HG02610 (cell line): ENCODE data around the gene CHST3.

Source experiments
- ATAC-seq: cut with Tn5 transposase; IDR thresholded peaks from one replicate; pipeline ENCODE4 v1.9.1; 2021; ENCODE audit warnings: mild to moderate bottlenecking, moderate library complexity; ENCODE audit not compliant: unreplicated experiment

CHST3 gene

GRCh38 chr10:72009051-72009424, 44.8 kb downstream of the CHST3 start:
- ATAC-seq = no peak

- ATAC-seq = no peak
Measured at GRCh38 chr10:72009425-72010081, 45.4 kb downstream of the CHST3 start.

GRCh38 chr10:72010234-72010973, 46.2 kb downstream of the CHST3 start:
- ATAC-seq = no peak

- no peak for ATAC-seq
Measured at GRCh38 chr10:72011016-72011415, 46.8 kb downstream of the CHST3 start.

- ATAC-seq = no peak
Measured at GRCh38 chr10:72011468-72011867, 47.3 kb downstream of the CHST3 start.

DNA sequence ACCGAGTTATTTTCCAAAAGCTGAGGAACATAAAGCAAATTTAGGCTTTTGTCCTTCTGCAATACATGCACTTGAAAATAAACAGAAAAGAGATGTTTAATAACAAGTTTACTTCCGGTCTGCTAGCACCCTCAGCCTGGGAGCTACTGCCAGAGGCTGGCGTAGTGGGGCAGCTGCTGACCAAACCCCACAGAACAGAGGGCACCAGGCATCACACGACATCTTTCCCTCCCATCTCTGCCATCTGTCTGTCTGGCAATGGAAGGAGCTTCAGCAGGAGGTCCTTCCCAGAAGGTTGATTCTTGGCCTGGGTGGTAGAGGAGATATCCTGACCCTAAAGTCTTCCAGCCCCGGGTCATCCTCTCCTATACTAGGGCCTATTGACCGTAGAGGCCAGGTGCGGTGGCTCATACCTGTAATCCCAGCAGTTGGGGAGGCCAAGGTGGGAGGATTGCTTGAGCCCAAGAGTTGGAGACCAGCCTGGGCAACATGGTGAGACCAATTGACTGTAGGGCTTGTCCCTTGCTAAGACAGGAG, 47.8 kb downstream of the CHST3 start:
- ATAC-seq = no peak

- no peak for ATAC-seq
Measured at GRCh38 chr10:72012796-72013195, 48.6 kb downstream of the CHST3 start.

- ATAC-seq = no peak
Measured at GRCh38 chr10:72013202-72013945, 49.2 kb downstream of the CHST3 start.

GRCh38 chr10:72014197-72014596, 50.0 kb downstream of the CHST3 start:
- ATAC-seq = no peak

- ATAC-seq = no peak
Measured at GRCh38 chr10:72014785-72015480, 50.7 kb downstream of the CHST3 start.

- ATAC-seq = no peak
Measured at GRCh38 chr10:72015841-72016240, 51.6 kb downstream of the CHST3 start.

DNA sequence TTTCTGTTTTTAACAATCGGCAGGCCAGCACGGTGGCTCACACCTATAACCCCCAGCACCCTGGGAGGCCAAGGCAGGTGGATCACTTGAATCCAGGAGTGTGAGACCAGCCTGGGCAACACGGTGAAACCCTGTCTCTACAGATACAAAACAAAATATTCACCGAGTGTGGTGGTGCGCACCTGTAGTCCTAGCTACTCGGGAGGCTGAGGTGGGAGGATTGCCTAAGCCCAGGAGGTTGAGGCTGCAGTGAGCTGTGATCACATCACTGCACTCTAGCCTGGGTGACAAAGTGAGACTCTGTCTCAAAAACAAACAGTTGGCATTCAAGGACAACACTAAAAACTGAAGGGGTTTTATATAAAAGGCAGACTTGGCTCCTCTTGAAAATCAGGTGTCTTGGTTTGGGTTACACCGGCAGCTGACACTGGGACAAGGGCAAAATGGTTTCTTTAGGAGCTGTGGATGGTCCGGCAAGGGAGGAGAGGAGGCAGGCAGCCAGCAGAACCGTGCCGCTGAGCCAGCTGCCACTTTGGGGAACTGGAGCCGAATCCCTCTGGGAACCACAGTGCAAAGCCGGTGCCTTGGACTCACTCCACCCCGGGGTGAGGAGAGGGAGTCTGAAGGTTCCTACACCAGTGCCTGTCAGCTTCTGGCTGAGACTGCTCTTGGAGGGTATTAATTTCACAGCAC, 52.6 kb downstream of the CHST3 start:
- no peak for ATAC-seq

DNA sequence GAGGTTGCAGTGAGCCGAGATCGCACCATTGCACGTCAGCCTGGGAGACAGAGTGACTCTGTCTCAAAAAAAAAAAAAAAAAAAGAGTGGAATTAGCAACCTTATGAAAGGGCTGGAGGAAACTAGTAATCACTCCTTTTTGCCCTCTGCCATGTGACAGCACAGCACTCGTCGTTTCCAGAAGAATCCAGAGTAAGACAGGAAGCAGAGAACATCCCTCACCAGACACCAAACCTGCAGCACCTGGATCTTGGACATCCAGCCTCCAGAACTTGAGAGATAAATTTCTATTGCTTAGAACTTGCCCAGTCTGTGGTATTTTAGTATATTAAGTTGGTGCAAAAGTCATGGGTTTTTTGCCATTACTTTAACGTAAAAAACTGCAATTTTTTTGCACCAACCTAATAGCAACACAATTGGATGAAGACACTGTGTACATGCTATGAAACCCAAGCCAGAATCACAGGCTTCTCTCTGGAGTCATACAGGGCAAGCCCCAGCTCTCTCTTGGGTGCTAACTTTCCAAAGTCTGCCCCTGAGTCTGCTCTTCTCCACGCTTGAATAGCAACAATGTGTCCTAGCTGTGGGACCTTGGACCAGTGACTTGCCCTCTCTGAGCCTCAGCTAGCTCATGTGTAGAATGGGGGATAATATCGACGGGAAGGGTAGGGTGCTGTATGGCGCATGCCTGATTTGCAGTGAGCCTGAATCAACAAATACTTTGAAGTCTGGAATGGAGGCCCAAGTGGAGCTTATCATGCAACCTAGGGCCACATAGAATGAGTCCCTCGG, 55.1 kb downstream of the CHST3 start:
- no peak for ATAC-seq

GRCh38 chr10:72020914-72021809, 57.0 kb downstream of the CHST3 start:
- no peak for ATAC-seq

GRCh38 chr10:72022228-72022627, 58.0 kb downstream of the CHST3 start:
- no peak for ATAC-seq

- no peak for ATAC-seq
Measured at GRCh38 chr10:72024596-72024995, 60.4 kb downstream of the CHST3 start.

- ATAC-seq = no peak
Measured at GRCh38 chr10:72025400-72025799, 61.2 kb downstream of the CHST3 start.

- ATAC-seq = no peak
Measured at GRCh38 chr10:72025832-72026231, 61.6 kb downstream of the CHST3 start.
